Activated CD4-positive, alpha-beta T cell treated with anti-CD3 and anti-CD28 coated beads, Interleukin-2, amount 50 U/mL, for 4 hours (primary cell): Measurements from ENCODE around the gene BNIP3.
"Not testable (repeated sequence)": the region's sequence is repeated elsewhere in the genome, so short reads cannot be mapped to it uniquely, and the experiment has no call there.

Experiments
- DNase-seq, 2 experiments: peaks; one replicate each; pipeline ENCODE4 v3.0.0-alpha.2; 2020

Gene BNIP3

DNA sequence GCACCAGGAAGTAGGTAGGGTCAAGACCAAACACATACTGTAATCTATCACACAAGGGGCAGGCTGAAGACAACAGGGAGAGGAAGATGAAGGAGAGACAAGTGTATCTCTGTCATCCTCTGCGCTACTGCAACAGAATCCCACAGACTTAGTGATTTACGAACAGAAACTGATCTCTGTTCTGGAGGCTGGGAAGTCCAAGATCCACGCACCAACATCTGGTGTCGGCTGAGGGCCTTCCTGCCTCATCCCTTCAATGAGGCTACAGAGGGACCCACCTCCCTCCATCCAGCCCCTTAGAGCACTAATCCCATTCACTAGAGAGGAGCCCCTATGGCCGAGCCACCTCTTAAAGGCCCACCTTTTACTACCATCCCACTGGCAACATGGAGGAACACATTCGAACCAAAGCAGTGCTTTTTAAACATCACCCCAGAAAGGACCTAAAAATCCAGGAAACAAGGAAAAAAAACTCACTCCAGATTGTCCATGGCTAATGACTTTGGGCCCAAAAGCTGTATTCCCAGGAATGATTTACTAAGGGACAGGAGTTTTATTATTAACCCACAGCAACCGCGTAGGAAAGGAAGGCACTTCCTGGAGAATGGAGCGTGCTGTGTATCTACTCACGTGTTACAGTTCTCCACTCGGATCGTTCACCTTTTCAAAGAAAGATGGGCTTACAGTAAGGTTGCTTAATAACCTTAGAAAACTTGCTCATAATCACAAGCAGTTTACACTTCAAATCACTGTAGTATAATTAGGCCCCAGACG, 4.2 kb downstream of the BNIP3 start:
- no peak for DNase-seq

DNA sequence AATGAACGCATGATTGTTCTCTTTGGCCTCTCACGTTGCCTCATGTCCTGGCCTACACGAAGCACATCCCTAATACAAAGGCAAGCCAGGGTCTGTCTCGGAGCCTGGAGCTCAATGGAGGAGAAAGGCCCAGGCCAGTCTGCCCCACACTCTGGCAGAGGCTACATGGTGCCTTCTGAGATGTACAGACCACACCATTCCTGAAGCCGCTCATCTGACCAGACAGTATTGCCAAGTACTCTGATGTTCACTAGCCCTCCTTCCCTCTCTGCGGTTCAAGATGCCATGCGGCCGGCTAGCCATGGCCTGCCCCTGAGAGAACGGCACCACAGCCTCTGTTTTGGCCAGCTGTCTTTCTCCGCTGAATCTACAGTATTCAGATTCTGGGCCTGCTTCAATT, 5.9 kb downstream of the BNIP3 start:
- DNase-seq: no peak

DNA sequence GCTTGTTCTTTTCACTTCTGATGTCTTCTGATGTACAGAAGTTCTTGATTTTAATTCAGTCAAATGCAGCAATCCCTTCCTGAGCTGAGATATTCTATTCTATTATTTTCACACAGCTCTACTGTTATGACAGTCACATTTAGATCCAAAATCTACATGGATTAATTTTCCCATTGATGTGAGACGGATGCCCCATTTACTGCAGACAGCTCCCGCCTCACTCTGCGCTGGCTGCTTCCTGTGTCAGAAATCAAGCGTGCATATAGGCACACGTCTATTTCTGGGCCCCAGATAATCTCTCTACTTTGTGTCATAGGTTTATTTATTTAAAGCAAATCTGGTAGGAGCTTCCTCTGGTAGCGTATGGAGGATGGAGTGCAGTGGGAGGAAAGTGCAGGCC, 6.7 kb downstream of the BNIP3 start:
- no peak for DNase-seq

DNA sequence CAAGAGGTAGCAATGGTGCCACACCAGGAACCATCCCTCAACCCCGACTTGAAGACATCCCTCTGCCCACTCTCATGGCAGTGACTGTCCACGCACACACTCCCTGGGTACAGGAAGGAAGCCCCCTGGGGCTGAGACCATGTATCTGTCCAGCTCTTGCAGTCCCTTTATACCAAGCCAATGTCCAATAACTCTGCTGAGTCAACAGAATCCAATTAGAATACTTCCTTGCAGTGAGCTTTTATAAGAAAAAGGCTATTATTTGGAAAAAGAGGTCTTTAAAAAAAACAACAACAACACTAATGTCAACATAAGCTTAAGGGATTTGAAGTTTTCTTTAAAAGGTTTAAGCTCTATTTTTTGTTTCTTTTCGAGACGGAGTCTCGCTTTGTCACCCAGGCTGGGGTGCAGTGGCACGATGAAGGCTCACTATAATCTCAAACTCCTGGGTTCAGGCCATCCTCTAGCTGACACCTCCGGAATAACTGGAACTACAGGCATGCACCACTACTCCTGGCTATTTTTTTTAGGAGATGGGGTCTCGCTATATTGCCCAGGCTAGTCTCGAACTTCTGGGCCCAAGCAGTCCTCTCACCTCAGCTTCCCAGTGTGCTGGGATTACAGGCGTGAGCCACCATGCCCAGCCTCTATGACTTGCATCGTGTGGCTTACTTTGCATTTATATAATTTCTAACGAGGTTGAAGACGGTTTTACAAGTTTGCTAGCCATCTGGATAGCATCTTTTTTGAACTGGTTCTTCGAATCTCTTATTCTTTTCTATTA, 7.5 kb downstream of the BNIP3 start:
- no peak for DNase-seq

GRCh38 chr10:131973160-131973951, 8.4 kb downstream of the BNIP3 start:
- DNase-seq: no peak

GRCh38 chr10:131972474-131973071, 9.2 kb downstream of the BNIP3 start:
- DNase-seq: peak; percentile 5 to 26

DNA sequence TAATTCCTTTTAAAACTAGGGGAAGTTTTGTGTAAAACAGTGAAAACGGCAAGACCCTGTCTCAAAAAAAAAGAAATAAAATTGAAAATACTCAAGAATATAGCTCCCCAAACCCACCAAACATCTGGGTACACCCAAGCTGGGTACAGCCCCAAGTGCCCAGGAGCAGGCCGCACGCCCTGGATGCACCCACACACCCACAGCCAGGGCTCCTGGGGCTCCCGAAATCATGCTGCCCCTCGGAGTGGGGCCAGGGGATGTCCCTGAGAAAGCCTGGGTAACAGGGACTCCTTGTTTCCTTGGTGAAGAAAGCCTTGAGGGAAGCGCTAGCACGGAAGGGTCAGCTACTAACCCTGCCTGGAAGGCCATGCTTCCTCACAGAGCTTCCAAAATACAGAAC, 10.1 kb downstream of the BNIP3 start:
- no peak for DNase-seq

DNA sequence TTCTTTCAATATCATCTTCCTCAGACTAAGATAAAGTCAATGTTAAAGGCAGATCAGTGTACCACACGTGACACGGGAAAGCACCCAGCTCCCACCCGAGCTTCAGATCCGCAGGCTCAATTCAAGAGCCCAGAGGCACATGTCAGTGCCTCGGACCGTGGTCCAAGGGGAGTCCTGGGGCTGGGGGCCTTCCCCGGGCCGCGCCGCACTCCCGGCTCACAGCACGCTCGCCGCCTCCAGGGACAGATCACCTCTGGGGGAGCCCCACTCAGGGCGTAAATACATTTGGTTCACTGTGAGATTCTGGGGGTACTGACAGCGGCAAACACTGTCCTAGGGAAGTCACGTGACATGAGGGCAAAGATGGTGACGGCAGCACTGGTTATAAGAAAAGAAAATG, 10.8 kb downstream of the BNIP3 start:
- no peak for DNase-seq

GRCh38 chr10:131968949-131969348, 12.8 kb downstream of the BNIP3 start:
- DNase-seq: no peak

- DNase-seq: no peak
Observed at GRCh38 chr10:131964298-131964697, 17.4 kb downstream of the BNIP3 start.

DNA sequence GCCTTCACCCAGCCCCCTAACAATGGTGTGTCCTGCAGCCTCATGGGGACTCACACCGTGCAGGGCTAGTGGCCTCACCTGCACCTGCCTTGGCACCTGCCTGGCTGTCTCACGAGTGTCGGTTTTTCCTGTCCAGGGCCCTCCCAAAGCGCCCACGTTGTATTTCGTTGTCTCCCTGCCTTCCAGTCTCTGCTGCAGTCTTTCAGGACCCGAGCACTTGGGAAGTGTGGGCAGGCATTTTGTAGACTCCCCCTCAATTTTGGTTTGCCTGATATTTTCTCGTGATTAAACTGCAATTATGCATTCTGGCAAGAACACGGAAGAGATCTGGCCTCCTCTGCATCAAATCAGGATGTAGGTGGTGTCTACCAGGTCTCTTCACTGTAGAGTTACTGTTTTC, 17.9 kb downstream of the BNIP3 start:
- DNase-seq: no peak

- DNase-seq: no peak
Observed at GRCh38 chr10:131963350-131963749, 18.4 kb downstream of the BNIP3 start.

- DNase-seq: no peak
Observed at GRCh38 chr10:131961777-131962662, 19.7 kb downstream of the BNIP3 start.

DNA sequence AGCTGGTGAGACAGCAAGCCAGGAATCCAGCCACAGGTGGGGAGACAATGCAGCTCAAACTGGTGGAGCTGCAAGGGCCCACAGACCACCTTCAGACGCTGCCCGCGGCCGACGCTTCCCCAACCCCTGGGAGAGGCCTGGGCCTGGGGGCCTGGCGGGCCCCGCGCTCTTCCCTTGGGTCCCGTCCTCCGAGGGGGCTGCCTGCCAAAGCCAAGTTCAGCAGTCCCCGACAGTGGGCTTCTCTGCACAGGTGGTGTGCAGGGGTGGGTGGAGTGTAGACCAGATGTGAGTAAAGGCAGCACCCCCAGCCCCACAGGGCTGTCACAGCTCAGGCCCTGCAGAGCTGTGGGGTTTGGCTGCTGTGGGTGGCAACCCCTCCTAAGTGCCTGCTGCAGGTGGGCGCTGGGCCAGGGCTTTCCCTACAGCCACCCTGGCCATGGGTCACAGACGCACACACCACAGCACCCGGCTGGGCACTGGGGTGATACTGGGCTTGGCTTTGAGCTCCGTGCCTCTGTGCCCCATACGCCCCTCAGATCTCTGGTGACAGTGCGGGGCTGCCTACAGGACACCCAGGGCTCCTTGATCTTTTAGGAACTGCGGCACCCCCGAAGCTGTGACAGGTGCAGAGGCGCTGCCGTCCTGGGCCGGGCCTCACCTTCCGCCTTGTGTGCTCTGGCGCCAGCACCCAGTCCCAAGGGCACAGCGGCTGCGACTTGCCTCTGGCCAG, 20.5 kb downstream of the BNIP3 start:
- DNase-seq: no peak

DNA sequence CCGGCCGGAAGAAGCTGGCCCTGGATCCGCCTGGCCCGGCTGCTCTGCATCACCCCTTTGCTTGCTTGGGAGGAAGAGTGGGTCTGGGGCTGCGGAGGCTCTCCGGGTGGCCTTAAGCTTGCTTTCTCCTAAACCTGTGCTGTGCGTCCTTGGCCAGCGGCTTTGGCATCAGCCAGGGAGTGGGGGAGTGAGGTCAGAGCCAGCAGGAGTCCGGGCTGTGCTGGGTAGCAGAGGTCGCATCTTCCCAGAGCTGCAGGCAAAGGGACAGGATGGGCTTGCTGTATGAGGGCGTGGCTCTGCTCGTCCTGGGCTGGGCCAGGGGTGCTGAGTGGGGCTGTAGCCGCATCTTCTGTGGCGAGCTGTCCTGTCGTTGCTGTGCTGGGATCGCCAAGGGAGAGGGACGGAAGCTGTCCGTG, 21.1 kb downstream of the BNIP3 start:
- DNase-seq: no peak

DNA sequence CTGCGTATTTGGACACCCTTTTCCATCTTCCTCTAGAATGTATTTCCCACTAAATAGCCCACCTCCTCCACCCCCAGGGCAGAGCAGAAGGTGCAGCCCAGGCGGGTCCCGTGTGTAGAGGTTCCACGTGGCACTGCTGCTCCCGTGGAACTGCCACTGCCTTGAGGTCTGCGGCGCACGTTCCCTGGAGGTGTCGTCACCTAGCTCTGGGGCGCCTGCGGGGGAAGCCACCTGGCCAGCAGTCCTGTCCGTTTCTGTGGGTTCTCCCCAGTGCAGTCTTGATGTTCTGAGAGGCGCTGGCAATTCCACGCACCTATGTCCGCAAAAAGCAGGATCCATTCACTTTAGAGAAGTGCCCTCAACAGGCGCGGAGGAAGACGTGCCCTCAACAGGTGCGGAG, 21.9 kb downstream of the BNIP3 start:
- no peak for DNase-seq

- DNase-seq: no peak
Observed at GRCh38 chr10:131955591-131956340, 26.0 kb downstream of the BNIP3 start.

GRCh38 chr10:131954356-131954965, 27.3 kb downstream of the BNIP3 start:
- DNase-seq: no peak

GRCh38 chr10:131949908-131950307, 31.8 kb downstream of the BNIP3 start:
- DNase-seq: not testable (repeated sequence)
